ENCODE data around the gene SAMD7. TPM values are rescaled to one million over a fixed set of nuclear protein-coding genes. Genes with fewer than 3 reads are reported as not detected.

Gene SAMD7
- total RNA-seq, 1 experiment from 2014 or later: not detected

- H3K4me1 ChIP-seq (ENCODE audit: control insufficient read depth, insufficient read depth, low read length): no peaks in the 10 kb centered on the region
- no peaks in the 10 kb centered on the region for H3K9me3 ChIP-seq (ENCODE audit: control insufficient read depth, insufficient read depth, low read depth, low read length)
- in situ Hi-C loops (cut with HindIII; ENCODE audit: low pct_unique_long_range_greater_than_20kb, low sequenced_read_pairs) (no loop called here), intact Hi-C loops (cut with micrococcal nuclease; ENCODE audit: unreplicated experiment) (no loop called here)
- no peak for DNase-seq (ENCODE audit: low read depth, low spot score)
- TF ChIP-seq REST (IDR thresholded peaks at IDR 0.05; ENCODE audit: insufficient read depth in 1 of 2, low read depth in 2 of 2, low read length in 1 of 2): no peak
- no peak for TF ChIP-seq TCF7L2 (IDR thresholded peaks at IDR 0.05; ENCODE audit: low read depth, low read length)
- TF ChIP-seq SIN3A (IDR thresholded peaks at IDR 0.05; ENCODE audit: borderline replicate concordance, insufficient read depth, low read depth, low read length): no peak
- no peak for TF ChIP-seq CTCF (IDR thresholded peaks at IDR 0.05)
- no peak overlapping the region for H3K4me3 ChIP-seq (ENCODE audit: low read depth in 2 of 2, low read length in 2 of 2)
- POLR2A ChIA-PET: no interaction called here
- BruUV-seq (replicated peaks): no TSS peak
- no peaks in the 10 kb centered on the region for H3K36me3 ChIP-seq (ENCODE audit: control insufficient read depth, insufficient read depth, low read length)
- no peak overlapping the region for H3K27ac ChIP-seq (ENCODE audit: low read length)
- H3K27me3 ChIP-seq (ENCODE audit: control insufficient read depth, insufficient read depth, low read length): peaks cover 8% of the 10 kb centered on the region
- ATAC-seq: no peak
- CTCF ChIA-PET: no interaction called here
Observed at GRCh38 chr3:169913323-169913722, 2.0 kb downstream of the SAMD7 start.

GRCh38 chr3:169914321-169914720 lies 2.9 kb downstream of the SAMD7 start:
- no peaks in the 10 kb centered on the region for H3K36me3 ChIP-seq (ENCODE audit: control insufficient read depth, insufficient read depth, low read length)
- H3K4me1 ChIP-seq (ENCODE audit: control insufficient read depth, insufficient read depth, low read length): no peaks in the 10 kb centered on the region
- ChIA-PET POLR2A (no interaction called here), CTCF (no interaction called here)
- BruUV-seq (replicated peaks): no TSS peak
- TF ChIP-seq TCF7L2 (IDR thresholded peaks at IDR 0.05; ENCODE audit: low read depth, low read length) (no peak), REST (IDR thresholded peaks at IDR 0.05; ENCODE audit: insufficient read depth in 1 of 2, low read depth in 2 of 2, low read length in 1 of 2) (no peak), SIN3A (IDR thresholded peaks at IDR 0.05; ENCODE audit: borderline replicate concordance, insufficient read depth, low read depth, low read length) (no peak), CTCF (IDR thresholded peaks at IDR 0.05) (no peak), POLR2AphosphoS5 (IDR thresholded peaks at IDR 0.05; ENCODE audit: low read depth, low read length) (no peak)
- H3K27me3 ChIP-seq (ENCODE audit: control insufficient read depth, insufficient read depth, low read length): peaks cover 8% of the 10 kb centered on the region
- no peak overlapping the region for H3K4me3 ChIP-seq (ENCODE audit: low read depth in 2 of 2, low read length in 2 of 2)
- in situ Hi-C loops (cut with HindIII; ENCODE audit: low pct_unique_long_range_greater_than_20kb, low sequenced_read_pairs) (no loop called here), intact Hi-C loops (cut with micrococcal nuclease; ENCODE audit: unreplicated experiment) (no loop called here)
- H3K9me3 ChIP-seq (ENCODE audit: control insufficient read depth, insufficient read depth, low read depth, low read length): no peaks in the 10 kb centered on the region
- H3K27ac ChIP-seq (ENCODE audit: low read length): no peak overlapping the region
- DNase-seq (ENCODE audit: low read depth, low spot score): no peak
- ATAC-seq: no peak
